Suppressor macrophage treated with lipopolysaccharide for 1 hour (primary cell): Measurements from ENCODE around the gene FAM174B.

Experiments
- DNase-seq, 3 donors: peaks; one replicate each; pipeline ENCODE4 v3.0.0-alpha.2; 2020 to 2022

The FAM174B gene

DNA sequence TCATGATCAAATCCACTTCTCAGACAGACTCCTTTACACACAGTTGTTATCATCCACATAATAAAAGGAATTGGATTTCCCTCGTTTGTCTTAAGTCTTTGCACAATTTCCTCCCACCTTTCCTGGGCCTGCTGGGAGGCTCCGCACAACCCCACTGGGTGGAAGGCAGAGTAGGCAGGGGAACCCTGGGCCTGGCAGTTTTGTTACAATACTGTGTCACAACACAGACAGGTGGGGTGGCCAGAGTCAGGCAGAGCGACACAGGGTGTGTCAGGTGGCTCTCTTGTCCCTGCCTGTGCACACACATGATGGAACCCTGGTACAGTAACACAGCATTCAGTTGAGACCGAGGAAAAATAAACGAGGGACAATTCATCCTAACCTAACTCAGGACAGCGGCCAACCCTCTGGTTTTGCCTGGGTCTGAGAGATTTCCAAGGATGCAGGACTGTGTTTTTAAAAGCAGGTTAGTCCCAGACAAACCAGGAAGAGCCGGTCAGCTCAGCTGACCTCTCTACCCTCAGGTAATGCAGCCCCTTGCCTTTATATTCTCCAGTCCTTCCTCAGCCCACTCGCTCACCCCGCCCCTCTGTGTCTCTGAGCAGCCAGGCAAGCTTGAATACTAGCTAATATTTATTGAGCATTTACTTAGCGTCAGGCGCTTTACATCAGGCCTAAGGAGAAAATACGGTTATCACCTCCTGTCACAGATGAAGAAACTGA, 8.8 kb upstream of the FAM174B start:
- no peak for DNase-seq

DNA sequence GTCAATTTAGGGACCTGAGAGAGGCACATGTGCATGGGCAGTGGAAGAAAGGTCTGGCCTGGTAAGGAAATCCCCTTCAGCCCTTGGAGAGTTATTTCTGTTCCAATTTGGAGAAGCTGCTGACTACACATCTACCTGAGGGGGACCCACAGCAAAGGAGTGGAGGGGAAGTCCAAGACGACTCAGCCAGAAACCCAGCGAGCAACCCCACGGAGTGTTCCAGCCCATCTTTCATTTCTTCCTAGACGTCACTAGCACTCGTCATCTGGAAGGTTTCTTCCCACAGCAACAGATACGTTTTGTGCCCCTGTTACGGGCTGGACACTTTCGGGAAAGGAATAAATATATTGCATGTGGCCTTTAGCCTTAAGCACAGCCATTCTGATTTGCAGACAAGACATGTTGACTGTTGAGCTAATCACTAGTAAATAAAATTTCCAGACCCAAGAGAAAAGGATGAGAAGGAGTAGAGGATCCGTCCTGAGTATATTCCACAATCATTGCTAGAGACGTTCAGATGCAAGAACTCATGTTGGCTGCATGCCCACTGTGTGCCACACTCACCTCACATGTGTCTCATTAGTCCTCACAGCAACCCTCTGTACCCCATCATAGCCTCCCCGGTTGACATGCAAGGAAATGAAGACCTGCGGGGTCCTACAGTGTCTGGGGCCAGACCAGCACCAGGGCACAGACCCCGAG, 7.8 kb upstream of the FAM174B start:
- no peak for DNase-seq

GRCh38 chr15:92662762-92663161, 7.2 kb upstream of the FAM174B start:
- DNase-seq = no peak

- no peak for DNase-seq
Measured at GRCh38 chr15:92661956-92662355, 6.4 kb upstream of the FAM174B start.

GRCh38 chr15:92661069-92661468, 5.5 kb upstream of the FAM174B start:
- DNase-seq = no peak

GRCh38 chr15:92657486-92657885, 1.9 kb upstream of the FAM174B start:
- no peak for DNase-seq

DNA sequence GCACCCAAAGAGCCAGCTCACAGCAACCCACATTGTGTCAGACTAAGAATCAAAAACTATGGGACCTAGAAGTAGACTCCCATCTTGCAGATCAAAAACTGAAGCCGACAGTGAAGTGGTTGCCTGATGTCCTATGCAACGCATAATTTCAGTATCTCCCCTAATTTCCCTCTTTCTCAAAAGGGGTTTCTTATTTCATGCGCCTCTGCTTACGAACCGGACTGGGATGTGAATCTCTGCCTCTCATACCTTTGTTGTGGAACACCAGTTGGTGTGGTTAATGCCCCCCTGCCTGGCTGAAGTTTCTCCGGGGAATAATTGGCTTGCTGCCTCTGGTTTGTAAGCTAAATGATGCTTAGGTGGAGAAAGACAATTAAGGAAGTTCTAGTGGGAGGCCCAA, 514 bp upstream of the FAM174B start:
- no peak for DNase-seq

- DNase-seq = peak in 1 of 3 donors; percentile 10
Measured at GRCh38 chr15:92654662-92655061, 913 bp downstream of the FAM174B start.

DNA sequence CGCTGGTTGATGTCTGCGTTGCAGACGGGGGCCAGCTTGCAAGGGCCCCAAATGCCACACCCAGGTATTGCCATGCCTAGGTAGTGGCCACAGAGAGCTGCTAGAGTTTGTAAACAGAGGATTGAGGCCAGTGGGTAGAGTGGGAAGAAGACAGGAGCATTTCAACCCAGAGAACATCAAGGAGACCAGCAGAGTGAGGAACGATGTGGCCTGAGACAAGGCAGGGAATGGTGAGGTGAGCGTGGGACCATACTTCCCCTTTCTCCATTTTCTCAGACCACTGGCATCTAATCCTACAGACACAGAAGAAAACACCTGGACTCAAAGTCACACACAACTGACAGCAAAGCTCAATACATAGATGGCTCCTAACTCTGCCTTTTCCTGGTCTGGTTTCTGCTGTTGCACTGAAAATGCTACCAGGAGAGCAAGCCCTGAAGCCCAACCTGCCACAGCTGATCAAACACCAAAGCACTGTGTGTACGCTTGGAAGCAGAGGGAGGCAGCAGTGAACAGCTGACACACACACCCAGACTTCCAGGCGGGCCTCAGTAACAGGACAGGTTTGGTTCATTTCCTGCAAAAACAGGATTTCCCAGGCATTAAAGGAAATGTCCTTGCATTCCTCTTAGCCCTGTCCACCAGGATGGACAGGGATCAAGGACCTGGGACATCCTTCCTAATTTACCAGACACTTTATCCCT, 1.6 kb downstream of the FAM174B start:
- DNase-seq = no peak

DNA sequence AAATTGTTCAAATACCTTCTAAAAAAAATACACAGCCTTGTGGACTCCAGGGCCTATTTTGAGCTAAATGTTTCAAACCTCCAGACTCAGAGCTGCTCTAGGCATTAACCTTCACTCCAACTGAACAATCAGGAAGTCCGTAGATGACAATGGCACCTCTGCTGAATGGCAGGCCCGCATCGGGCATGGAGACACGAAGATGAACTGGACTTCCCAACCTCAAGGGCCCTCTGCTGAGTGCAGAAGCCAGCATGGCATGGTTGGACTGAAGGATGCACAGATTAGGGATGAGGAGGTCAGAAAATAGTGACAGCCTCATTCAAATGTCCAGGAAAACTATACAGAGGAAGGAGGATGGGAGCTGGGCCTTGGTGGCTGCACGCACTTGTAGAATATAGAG, 2.2 kb downstream of the FAM174B start:
- no peak for DNase-seq

- no peak for DNase-seq
Measured at GRCh38 chr15:92652576-92652966, 3.0 kb downstream of the FAM174B start.

DNA sequence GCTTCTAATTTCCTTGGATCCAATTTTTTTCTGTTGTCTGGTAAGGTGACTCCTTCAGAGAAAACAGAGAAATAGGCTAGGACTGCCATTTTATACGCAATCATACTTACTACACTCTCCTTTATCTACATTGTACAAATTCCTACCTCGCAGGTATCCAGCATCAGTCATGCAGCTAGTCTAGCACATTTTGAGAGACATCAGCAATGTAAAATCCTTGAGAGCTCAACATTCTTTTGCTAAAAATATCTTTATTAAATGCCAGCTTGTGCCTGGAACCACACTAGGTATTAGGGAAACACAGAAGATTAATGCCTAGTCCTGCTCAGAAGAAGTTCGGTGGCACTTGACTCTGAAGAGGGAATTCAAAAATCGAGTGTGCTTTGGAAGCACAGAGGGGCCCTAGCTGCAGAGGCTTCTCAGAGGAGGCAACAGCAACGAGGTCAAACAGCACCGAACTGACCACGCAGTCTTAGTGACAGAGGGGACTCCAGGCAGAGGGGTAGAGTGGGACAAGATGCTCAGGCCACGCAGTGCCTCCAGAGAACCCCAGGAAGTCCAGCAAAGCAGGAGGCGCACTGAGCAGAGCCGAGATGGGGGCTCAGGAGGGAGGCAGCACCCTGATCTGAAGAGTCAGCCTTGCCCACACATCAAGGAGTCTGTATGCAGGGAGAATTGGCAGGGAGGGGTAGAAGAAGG, 3.5 kb downstream of the FAM174B start:
- DNase-seq = no peak

DNA sequence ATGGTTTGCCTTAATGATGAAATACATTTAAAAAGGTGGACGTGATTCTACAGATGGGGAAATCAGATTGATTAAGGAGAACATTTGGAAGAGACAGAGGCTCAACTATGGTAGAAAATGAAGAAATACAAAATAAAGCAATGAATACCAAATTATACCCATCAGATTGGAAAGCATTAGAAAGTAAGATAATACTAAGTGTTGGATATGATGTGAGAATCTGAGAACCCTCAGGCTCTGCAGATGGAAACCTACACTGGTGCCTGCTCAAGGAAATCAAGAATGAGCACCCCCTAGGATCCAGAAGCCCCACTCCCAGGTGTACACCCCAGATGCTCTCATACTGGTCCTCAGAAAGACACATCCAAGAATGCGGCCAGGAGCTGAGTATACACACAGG, 4.6 kb downstream of the FAM174B start:
- DNase-seq = no peak

- DNase-seq = no peak
Measured at GRCh38 chr15:92650256-92650655, 5.3 kb downstream of the FAM174B start.

- DNase-seq = no peak
Measured at GRCh38 chr15:92648190-92648875, 7.2 kb downstream of the FAM174B start.

GRCh38 chr15:92647467-92648163, 8.0 kb downstream of the FAM174B start:
- no peak for DNase-seq

GRCh38 chr15:92646216-92646615, 9.4 kb downstream of the FAM174B start:
- DNase-seq = no peak

- DNase-seq = no peak
Measured at GRCh38 chr15:92645731-92646130, 9.8 kb downstream of the FAM174B start.

DNA sequence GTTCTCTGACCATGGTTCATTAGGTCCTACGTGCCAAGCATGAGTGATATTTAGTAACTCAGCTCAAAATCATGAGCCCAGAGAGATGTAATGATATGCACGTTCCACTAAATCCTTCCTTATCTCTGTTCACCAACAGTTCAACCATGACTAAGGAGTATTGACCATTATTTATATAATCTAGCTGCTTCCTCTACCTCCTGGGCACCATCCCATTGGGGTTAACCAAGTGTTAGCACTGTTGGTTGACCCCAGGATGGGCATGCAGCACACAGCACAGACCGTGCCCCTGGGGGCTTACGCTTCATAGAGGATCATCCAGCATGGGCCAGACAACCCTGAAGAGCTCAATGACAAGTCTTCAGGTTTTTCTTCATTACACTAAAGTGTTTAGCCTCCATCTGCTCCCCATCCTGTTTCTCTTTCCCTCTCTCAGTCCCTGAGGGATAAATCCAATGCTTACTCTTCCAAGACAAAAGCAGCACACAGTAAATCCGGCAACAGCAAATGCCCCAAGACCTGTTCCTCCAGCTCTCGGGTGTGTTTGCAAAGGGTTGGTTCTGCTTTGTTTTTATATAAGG, 10.4 kb downstream of the FAM174B start:
- no peak for DNase-seq

DNA sequence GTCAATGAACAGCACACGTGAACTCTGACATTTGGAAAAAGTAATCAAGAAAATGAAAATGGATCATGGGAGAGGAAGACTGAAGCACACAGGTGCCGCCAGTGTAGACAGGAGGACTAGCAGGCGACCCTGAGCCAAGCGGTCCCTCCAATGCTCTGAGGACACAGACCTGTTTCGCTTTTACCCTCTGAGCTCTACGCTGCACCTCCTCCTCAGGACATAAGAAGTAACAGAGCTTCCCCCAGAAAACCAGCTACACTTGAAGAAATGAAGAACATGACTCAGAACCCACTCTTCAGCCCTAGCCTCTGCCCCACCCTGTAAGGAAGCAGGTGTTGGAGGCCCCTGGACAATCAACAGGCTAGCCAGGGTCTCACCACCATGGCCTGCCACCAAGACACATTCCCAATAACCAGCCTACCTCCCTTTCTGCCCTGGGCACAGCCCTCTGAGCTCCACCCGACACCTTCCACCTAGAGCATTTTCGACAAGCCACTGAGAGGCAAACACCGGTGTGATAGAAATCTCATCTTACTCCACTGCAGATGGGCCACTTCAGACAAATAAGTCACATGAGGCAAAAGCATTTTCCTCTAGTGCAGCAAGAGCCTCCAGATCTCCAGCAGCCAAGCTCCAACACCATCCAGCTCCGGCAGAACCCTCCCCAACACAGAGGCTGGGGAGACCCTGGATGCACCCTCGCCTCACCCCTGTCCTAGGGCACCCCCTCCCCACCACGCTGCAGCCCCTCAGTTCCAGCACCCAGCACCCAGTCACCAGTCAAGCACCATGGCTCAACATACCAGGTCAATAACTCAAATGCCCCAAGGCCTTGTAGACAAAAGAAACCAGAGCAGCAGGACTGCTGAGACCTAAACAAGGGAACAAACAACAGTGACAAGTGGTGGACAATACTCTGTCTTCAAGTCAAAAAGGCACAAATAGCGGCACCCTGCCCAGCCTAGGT, 11.4 kb downstream of the FAM174B start:
- DNase-seq = no peak
